ENCODE data around the gene CYFIP2. TPM values are rescaled to one million over a fixed set of nuclear protein-coding genes. Genes with fewer than 3 reads are reported as not detected.

CYFIP2 gene
- 10 to 100 TPM; 48.1 to 75.7 TPM for total RNA-seq
- polyA plus RNA-seq (ENCODE audit: insufficient read length in 2 of 2): 100 to 1,000 TPM; 133 to 160 TPM
- long read RNA-seq, donor 1, full-length matches to known transcripts: 7 of 15 reads
- long read RNA-seq, donor 1, partial matches to known transcripts: 8 of 15 reads
- long read RNA-seq, donor 1, other reads (novel, unspliced or antisense): 0 of 15 reads
- long read RNA-seq, donor 2, partial matches to known transcripts: 14 of 14 reads
- long read RNA-seq, donor 2, other reads (novel, unspliced or antisense): 0 of 14 reads
- long read RNA-seq, donor 3, full-length matches to known transcripts: 9 of 15 reads
- long read RNA-seq, donor 3, partial matches to known transcripts: 6 of 15 reads
- long read RNA-seq, donor 3, other reads (novel, unspliced or antisense): 0 of 15 reads
- long read RNA-seq, donor 4, full-length matches to known transcripts: 1 of 1 reads
- long read RNA-seq, donor 4, partial matches to known transcripts: 0 of 1 reads
- long read RNA-seq, donor 4, other reads (novel, unspliced or antisense): 0 of 1 reads

DNA sequence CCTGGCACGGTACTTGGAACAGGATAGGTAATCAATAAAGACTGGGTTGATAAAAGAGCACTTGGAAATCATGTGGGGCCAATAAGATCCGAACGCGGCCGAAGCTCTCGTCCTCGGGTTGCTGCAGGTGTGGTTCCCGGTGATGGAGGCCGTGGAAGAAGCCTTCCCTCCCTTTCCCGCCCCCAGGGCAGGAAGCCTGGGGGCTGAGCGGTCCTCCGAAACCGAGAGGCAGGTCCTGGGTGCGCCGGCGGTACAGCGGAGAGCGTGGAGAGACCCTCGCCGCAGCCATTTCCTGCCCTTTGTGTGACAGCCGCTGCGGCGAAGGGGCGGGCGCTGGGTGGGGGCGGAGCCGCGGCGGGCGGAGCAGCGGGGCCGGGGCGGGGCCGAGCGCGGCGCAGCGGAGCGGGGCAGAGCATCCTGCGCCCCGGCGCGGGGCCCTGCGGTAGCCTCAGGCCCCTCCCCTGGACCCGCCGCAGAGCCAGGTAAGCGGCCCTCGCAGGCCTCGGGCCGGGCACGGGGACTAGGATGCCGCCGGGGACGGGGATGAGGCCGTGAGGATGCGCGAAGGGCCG, at the start of gene CYFIP2:
Gene CYFIP2, plus strand, starts transcription at position 410 of the 572 bp plus-strand sequence. CDS start 19,239 bp downstream, outside the sequence.
- DNase-seq (ENCODE audit: low read depth in 4 of 6, low spot score in 6 of 6): peak in 5 of 6 donors; percentile 50 to 92 (median 66)
- no peaks in the 10 kb centered on the region for H3K36me3 ChIP-seq (ENCODE audit: control insufficient read depth, insufficient read depth, low read length)
- peaks cover 32% of the 10 kb centered on the region for H3K4me1 ChIP-seq (ENCODE audit: control insufficient read depth, insufficient read depth, low read length)
- H3K9me3 ChIP-seq (ENCODE audit: control insufficient read depth, insufficient read depth, low read length): no peaks in the 10 kb centered on the region
- no peaks in the 10 kb centered on the region for H3K27me3 ChIP-seq (ENCODE audit: control insufficient read depth, insufficient read depth, low read length)
- H3K27ac ChIP-seq (ENCODE audit: low read depth, low read length): peak within 1 kb of the TSS; percentile 52
- WGBS (ENCODE audit: insufficient coverage): under 1% methylated on average over 58 of the region's 58 CpGs
- peak within 1 kb of the TSS; percentile 78 for H3K4me3 ChIP-seq (ENCODE audit: low read depth, low read length)

- no peak for DNase-seq (ENCODE audit: low read depth in 4 of 6, low spot score in 6 of 6)
- H3K9me3 ChIP-seq (ENCODE audit: control insufficient read depth, insufficient read depth, low read length): no peaks in the 10 kb centered on the region
- no peak overlapping the region for H3K4me3 ChIP-seq (ENCODE audit: low read depth, low read length)
- no peaks in the 10 kb centered on the region for H3K27me3 ChIP-seq (ENCODE audit: control insufficient read depth, insufficient read depth, low read length)
- 90% methylated on average over 2 of the region's 6 CpGs for WGBS (ENCODE audit: insufficient coverage)
- H3K27ac ChIP-seq (ENCODE audit: low read depth, low read length): no peak overlapping the region
- no peaks in the 10 kb centered on the region for H3K36me3 ChIP-seq (ENCODE audit: control insufficient read depth, insufficient read depth, low read length)
- H3K4me1 ChIP-seq (ENCODE audit: control insufficient read depth, insufficient read depth, low read length): no peaks in the 10 kb centered on the region
Measured at GRCh38 chr5:157216391-157217142, 49.4 kb upstream of the CYFIP2 start.

- H3K4me1 ChIP-seq (ENCODE audit: control insufficient read depth, insufficient read depth, low read length): no peaks in the 10 kb centered on the region
- no peaks in the 10 kb centered on the region for H3K27me3 ChIP-seq (ENCODE audit: control insufficient read depth, insufficient read depth, low read length)
- DNase-seq (ENCODE audit: low read depth in 4 of 6, low spot score in 6 of 6): no peak
- no peaks in the 10 kb centered on the region for H3K36me3 ChIP-seq (ENCODE audit: control insufficient read depth, insufficient read depth, low read length)
- no peak overlapping the region for H3K27ac ChIP-seq (ENCODE audit: low read depth, low read length)
- H3K4me3 ChIP-seq (ENCODE audit: low read depth, low read length): no peak overlapping the region
- WGBS (ENCODE audit: insufficient coverage): 79% methylated on average over 4 of the region's 5 CpGs
- H3K9me3 ChIP-seq (ENCODE audit: control insufficient read depth, insufficient read depth, low read length): no peaks in the 10 kb centered on the region
Measured at GRCh38 chr5:157217289-157218024, 48.5 kb upstream of the CYFIP2 start.

DNA sequence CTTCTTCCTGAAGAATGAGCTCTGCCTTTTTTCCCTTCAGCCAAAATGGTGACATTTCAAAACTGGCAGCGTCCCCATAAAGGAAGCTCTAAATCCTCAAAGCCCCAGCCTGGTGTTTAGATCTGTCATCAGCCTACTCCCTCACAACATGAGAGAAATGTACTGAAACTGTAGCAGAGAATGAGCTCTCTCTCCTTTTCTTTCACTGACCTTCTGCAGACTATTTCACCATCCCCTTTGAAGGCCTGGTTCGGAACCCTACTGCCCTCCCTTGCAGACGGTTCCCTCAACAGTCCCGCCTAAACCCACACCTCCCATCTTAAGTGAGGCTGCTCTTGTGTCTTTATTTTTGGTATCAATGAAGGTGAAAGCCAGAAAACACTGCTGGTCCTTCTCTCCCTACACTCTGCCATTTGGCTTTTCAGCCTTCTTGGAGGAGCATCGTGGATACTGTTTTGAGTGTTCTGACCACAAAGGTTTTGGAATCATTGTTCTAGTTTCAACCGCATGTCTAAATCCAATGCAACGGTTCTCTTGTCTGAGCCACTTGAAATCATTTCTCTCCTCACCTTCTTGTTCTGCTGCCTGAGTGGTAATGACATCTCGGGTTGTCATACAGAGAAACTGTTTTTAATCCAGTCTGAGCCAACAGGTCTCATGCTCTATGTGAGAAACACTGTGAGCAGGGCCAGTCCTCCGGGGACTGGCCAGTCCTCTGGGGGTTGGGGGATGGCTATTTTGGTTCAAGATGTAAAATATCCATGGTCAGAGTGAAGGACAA, 46.2 kb upstream of the CYFIP2 start:
- Histone ChIP-seq H3K4me1 (ENCODE audit: control insufficient read depth, insufficient read depth, low read length) (no peaks in the 10 kb centered on the region), H3K9me3 (ENCODE audit: control insufficient read depth, insufficient read depth, low read length) (no peaks in the 10 kb centered on the region), H3K27me3 (ENCODE audit: control insufficient read depth, insufficient read depth, low read length) (no peaks in the 10 kb centered on the region), H3K36me3 (ENCODE audit: control insufficient read depth, insufficient read depth, low read length) (no peaks in the 10 kb centered on the region), H3K4me3 (ENCODE audit: low read depth, low read length) (no peak overlapping the region), H3K27ac (ENCODE audit: low read depth, low read length) (no peak overlapping the region)
- peak in 1 of 6 donors; percentile 65 for DNase-seq (ENCODE audit: low read depth in 4 of 6, low spot score in 6 of 6)
- WGBS (ENCODE audit: insufficient coverage): 71% methylated on average over 4 of the region's 9 CpGs

DNA sequence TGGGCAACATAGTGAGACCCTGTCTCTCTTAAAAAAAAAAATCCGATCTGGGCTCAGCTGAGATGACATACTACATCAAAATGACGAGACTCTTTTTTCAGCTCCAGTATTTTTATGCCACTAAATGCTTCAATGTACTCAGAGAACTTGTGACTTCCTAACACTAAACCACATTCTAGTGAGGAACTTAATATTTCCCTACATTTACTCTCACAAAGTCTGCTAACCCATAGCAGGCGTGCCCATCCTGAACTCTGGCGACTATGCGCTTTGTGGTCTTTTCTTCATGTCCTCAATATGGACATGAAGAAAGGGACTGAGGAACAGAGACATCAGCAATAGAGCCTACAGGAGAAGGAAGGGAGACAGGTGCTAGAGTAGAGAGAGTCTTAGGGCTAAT, 44.0 kb upstream of the CYFIP2 start:
- Histone ChIP-seq H3K27me3 (ENCODE audit: control insufficient read depth, insufficient read depth, low read length) (no peaks in the 10 kb centered on the region), H3K9me3 (ENCODE audit: control insufficient read depth, insufficient read depth, low read length) (no peaks in the 10 kb centered on the region), H3K4me1 (ENCODE audit: control insufficient read depth, insufficient read depth, low read length) (no peaks in the 10 kb centered on the region), H3K27ac (ENCODE audit: low read depth, low read length) (no peak overlapping the region), H3K4me3 (ENCODE audit: low read depth, low read length) (no peak overlapping the region), H3K36me3 (ENCODE audit: control insufficient read depth, insufficient read depth, low read length) (no peaks in the 10 kb centered on the region)
- DNase-seq (ENCODE audit: low read depth in 4 of 6, low spot score in 6 of 6): no peak
- WGBS (ENCODE audit: insufficient coverage): 93% methylated on average over 4 of the region's 5 CpGs

GRCh38 chr5:157222506-157223230, 43.3 kb upstream of the CYFIP2 start:
- Histone ChIP-seq H3K4me3 (ENCODE audit: low read depth, low read length) (no peak overlapping the region), H3K9me3 (ENCODE audit: control insufficient read depth, insufficient read depth, low read length) (no peaks in the 10 kb centered on the region), H3K4me1 (ENCODE audit: control insufficient read depth, insufficient read depth, low read length) (no peaks in the 10 kb centered on the region), H3K27ac (ENCODE audit: low read depth, low read length) (no peak overlapping the region), H3K27me3 (ENCODE audit: control insufficient read depth, insufficient read depth, low read length) (no peaks in the 10 kb centered on the region), H3K36me3 (ENCODE audit: control insufficient read depth, insufficient read depth, low read length) (no peaks in the 10 kb centered on the region)
- WGBS (ENCODE audit: insufficient coverage): 79% methylated on average over 4 of the region's 10 CpGs
- no peak for DNase-seq (ENCODE audit: low read depth in 4 of 6, low spot score in 6 of 6)

DNA sequence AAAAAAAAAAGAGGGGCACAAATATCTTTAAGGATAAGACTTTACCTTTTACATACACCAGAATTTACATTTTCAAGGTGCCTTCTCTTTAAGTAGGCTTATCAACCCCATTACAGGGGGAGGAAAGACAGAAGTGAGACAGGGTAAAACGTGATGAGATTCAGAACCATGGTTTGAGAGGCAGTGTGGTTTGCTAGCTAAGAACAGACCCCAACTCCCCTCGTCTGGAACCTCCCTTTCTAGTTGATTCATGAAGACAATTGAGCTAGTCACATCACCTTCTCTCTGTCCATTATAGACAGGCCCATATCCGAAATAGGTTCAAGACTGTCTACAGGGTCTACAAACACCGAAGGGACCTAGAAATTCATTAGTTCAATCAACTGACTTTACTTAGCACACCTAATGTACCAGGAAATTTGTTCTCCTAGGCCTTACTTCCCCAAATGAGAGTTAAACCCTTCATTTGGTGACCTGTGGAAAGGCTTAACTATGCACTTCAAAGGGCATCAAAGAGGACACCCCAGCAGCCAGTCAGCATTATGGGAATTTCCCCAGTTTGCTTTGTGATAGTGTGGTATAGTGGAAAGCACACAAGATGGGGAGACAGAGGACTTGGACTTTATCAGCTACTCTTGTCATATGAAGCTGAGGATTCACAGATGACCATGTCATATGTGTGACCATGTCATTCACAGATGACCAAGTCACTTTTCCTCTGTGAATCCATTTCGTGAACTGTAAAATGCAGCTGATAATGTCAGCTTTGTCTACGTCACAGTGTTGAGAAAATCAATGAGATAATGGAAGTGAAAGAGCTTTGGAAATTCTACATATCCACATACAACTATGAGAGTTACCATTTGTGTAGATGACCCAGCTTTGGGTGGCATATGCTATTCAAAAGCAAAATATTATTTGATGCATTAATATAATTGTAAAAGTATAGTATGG, 40.2 kb upstream of the CYFIP2 start:
- WGBS (ENCODE audit: insufficient coverage): 96% methylated on average over 3 of the region's 6 CpGs
- H3K4me1 ChIP-seq (ENCODE audit: control insufficient read depth, insufficient read depth, low read length): no peaks in the 10 kb centered on the region
- H3K9me3 ChIP-seq (ENCODE audit: control insufficient read depth, insufficient read depth, low read length): no peaks in the 10 kb centered on the region
- H3K4me3 ChIP-seq (ENCODE audit: low read depth, low read length): no peak overlapping the region
- DNase-seq (ENCODE audit: low read depth in 4 of 6, low spot score in 6 of 6): no peak
- H3K36me3 ChIP-seq (ENCODE audit: control insufficient read depth, insufficient read depth, low read length): no peaks in the 10 kb centered on the region
- no peak overlapping the region for H3K27ac ChIP-seq (ENCODE audit: low read depth, low read length)
- H3K27me3 ChIP-seq (ENCODE audit: control insufficient read depth, insufficient read depth, low read length): no peaks in the 10 kb centered on the region

DNA sequence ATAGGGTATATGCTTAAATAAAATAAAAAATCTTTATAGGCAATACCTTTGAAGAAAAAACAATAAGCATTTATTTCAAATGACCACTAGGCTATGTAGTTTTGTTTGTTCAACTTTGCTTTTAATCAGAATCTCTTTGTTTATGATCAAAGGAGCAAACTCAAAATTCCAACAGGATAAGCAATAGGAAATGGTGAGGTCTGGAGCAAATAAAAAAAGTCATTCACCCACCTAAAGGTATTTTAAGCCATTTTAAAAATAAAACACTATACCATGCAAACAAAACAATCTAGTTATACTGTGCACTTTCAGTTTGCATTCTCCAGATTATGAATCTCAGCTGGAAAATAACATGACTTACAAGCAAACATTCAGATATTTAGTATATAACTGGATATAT, 35.3 kb upstream of the CYFIP2 start:
- Histone ChIP-seq H3K4me3 (ENCODE audit: low read depth, low read length) (no peak overlapping the region), H3K9me3 (ENCODE audit: control insufficient read depth, insufficient read depth, low read length) (no peaks in the 10 kb centered on the region), H3K36me3 (ENCODE audit: control insufficient read depth, insufficient read depth, low read length) (no peaks in the 10 kb centered on the region), H3K27ac (ENCODE audit: low read depth, low read length) (no peak overlapping the region), H3K4me1 (ENCODE audit: control insufficient read depth, insufficient read depth, low read length) (no peaks in the 10 kb centered on the region), H3K27me3 (ENCODE audit: control insufficient read depth, insufficient read depth, low read length) (no peaks in the 10 kb centered on the region)
- no peak for DNase-seq (ENCODE audit: low read depth in 4 of 6, low spot score in 6 of 6)

All from spinal cord (tissue), 10 donors.